Brain microvascular endothelial cell (primary cell): Measurements from ENCODE around the gene GIPC1.

Experiments
- DNase-seq: peaks from one replicate; pipeline ENCODE4 v3.0.0-alpha.2; 2020
- H3K27ac ChIP-seq: fragments of 250-450 bp; sonication (Bioruptor Pico); 2 replicates; pipeline ENCODE4 v1.5.1; 2020; ENCODE audit warnings: mild to moderate bottlenecking, moderate library complexity
- H3K27me3 ChIP-seq: fragments of 250-450 bp; sonication (Bioruptor Pico); replicated peaks from 2 replicates; pipeline ENCODE4 v1.5.1; 2020; ENCODE audit warnings: mild to moderate bottlenecking
- H3K36me3 ChIP-seq: fragments of 250-450 bp; sonication (Bioruptor Pico); replicated peaks from 2 replicates; pipeline ENCODE4 v1.5.1; 2020; ENCODE audit warnings: mild to moderate bottlenecking
- H3K4me3 ChIP-seq: 2 replicates; pipeline ENCODE4 v1.5.1; 2011; ENCODE audit warnings: low read depth, mild to moderate bottlenecking, control low read depth, low read length, moderate library complexity
- CTCF ChIP-seq: IDR thresholded peaks from 2 replicates; pipeline ENCODE4 v1.5.1; 2011; ENCODE audit warnings: low read depth, mild to moderate bottlenecking, moderate library complexity, low read length, control low read depth, inconsistent platforms; ENCODE audit errors: missing control alignments
- in situ Hi-C: cut with HindIII; loops from 2 replicates; pipeline ENCODE4 v1.10.0; 2017; ENCODE audit warnings: low sequenced_read_pairs, low pct_ligation_motif_present

Gene GIPC1

GRCh38 chr19:14440049-14440448, 55.9 kb downstream of the GIPC1 start:
- in situ Hi-C loops, result no loop called here
- Histone ChIP-seq H3K36me3 (peaks cover 36% of the 10 kb centered on the region), H3K27ac (peak overlapping the region; percentile 27), H3K4me3 (no peak overlapping the region), H3K27me3 (no peaks in the 10 kb centered on the region)
- TF ChIP-seq CTCF, result no peak
- no peak for DNase-seq

DNA sequence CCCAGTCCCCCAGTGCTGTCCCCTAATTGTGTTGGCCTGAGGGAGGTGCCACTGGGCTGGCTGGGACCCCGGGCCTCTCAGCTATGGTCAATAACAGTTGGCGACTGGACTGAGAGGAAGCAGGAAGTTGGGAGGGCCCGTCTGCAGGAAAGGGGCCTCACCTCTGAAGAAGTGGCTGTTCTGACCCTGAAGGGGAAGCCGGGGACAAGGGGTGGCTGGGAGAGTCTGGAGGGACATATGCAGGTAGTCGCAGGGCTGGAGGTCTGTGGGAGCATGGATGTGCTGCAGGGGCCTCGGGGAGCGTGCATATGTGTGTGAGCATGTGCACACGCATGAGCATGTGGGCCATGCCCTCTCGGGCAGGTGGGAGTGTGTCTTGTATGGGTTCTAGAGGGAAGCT, 56.9 kb downstream of the GIPC1 start:
- Histone ChIP-seq H3K4me3 (no peak overlapping the region), H3K27me3 (no peaks in the 10 kb centered on the region), H3K36me3 (peaks cover 27% of the 10 kb centered on the region), H3K27ac (no peak overlapping the region)
- in situ Hi-C loops, result no loop called here
- DNase-seq, result no peak
- no peak for TF ChIP-seq CTCF

GRCh38 chr19:14437578-14438140, 58.3 kb downstream of the GIPC1 start:
- TF ChIP-seq CTCF, result no peak
- peak; percentile 46 for DNase-seq
- no peak overlapping the region for H3K4me3 ChIP-seq
- peaks cover 14% of the 10 kb centered on the region for H3K36me3 ChIP-seq
- peak overlapping the region; percentile 7 for H3K27ac ChIP-seq
- no peaks in the 10 kb centered on the region for H3K27me3 ChIP-seq
- in situ Hi-C loops, result no loop called here

DNA sequence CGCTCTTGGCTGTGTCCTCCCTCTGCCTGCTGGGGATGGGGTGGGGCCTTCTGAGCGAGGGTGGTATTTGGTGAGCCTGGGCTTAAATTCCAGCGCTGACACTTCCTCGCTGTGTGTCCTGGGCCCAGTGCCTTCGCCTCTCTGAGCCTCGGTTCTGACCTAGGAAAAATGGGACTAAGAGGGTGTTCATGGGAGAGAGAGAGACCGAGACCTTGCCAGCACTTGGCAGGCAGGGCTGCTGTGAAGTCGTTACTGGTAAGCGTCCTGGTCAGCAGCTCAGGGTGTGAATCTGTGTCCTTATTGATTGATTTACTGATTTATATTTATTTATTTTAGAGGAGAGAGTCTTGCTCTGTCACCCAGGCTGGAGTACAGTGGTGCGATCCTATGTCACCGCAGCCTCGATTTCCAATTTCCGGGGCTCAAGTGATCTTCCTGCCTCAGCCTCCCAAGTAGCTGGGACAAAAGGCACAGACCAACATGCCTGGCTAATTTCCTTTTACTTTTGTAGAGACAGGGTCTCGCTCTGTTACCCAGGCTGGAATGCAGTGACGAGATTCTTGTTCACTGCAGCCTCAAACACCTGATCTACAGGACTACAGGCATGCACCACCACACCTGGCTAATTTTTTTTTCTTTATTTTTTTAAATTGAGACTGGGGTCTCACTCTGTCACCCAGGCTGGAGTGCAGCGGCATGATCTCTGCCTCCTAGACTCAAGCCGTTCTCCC, 60.4 kb downstream of the GIPC1 start:
- Histone ChIP-seq H3K27ac (peak overlapping the region; percentile 44), H3K4me3 (no peak overlapping the region), H3K36me3 (peaks cover 2% of the 10 kb centered on the region), H3K27me3 (no peaks in the 10 kb centered on the region)
- in situ Hi-C loops, result no loop called here
- TF ChIP-seq CTCF, result no peak
- no peak for DNase-seq

DNA sequence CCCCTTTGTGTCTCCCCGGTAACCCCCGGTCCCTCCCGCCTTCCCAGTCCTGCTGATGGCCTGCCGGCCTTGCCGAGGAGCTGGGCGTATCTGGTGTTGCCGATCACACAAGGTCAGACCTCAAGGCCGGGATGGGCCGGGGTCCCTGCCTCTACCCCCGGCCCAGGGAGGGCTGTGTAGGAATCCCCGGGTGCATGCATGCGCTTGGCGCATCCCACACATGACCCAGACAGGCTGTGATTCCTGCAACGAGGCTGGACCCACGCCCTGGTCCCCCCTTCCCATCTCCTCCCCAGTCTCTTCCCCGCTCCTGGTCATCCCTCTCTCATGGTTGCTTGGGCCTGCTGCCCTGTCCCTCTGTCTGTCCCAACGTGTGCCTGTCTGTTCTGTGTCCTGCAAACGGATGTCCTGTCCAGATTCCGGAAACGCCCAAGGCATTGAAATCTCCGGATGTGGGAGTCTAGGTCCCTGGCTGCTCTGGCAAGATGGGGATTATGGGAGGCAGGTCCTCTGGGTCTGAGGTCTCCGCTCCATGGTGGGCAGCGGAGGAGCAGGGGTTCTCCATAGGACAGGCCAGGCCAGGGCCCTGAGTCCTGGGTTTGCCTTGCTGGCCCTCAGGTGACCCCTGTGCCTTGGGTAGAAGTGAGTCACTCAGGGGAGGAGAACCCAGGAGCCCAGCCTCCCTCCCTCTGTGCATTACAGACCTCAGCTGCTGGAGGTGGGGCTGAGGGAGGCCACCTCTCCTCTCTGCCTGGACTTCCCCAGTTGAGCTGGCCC, 61.2 kb downstream of the GIPC1 start:
- H3K4me3 ChIP-seq, result peak overlapping the region; percentile 69
- peak overlapping the region; percentile 44 for H3K27ac ChIP-seq

More for the DNA sequence above, 61.2 kb downstream of the GIPC1 start:
- DNase-seq, result peak; percentile 79
- H3K27me3 ChIP-seq, result no peaks in the 10 kb centered on the region
- in situ Hi-C loops, result no loop called here
- H3K36me3 ChIP-seq, result peaks cover 2% of the 10 kb centered on the region
- no peak for TF ChIP-seq CTCF
